ENCODE results near the gene PBX4. TPM values are rescaled to one million over a fixed set of nuclear protein-coding genes. Genes with fewer than 3 reads are reported as not detected.

The PBX4 gene
- total and polyA plus RNA-seq, 2 experiments from 2014 or later: 2.6 to 4.1 TPM

GRCh38 chr19:19661675-19662251 is 43.3 kb upstream of the PBX4 start:
- Histone ChIP-seq H3K4me2 (peak overlapping the region; percentile 94), H3K36me3 (ENCODE audit: insufficient read depth) (peaks cover 17% of the 10 kb centered on the region; the same call in 1 of the 2 replicates), H2AFZ (no peak overlapping the region), H3K27ac (ENCODE audit: low read depth) (no peak overlapping the region), H3K4me1 (ENCODE audit: insufficient read depth) (peaks cover 9% of the 10 kb centered on the region), H3K27me3 (ENCODE audit: insufficient read depth) (no peaks in the 10 kb centered on the region), H3F3A (replicated peaks; ENCODE audit: low read depth) (peaks cover 13% of the 10 kb centered on the region; the same call in 1 of the 2 replicates), H4K20me1 (replicated peaks; ENCODE audit: insufficient read depth) (peaks cover 12% of the 10 kb centered on the region), H3K79me2 (replicated peaks; ENCODE audit: insufficient read depth) (peaks cover 44% of the 10 kb centered on the region), H3K4me3 (peak overlapping the region; percentile 95), H3K9me2 (ENCODE audit: insufficient read depth) (no peaks in the 10 kb centered on the region)
- ATAC-seq (no peak), DNase-seq (ENCODE audit: low spot score) (no peak)
- Mint-ChIP-seq H3K9me3 (no peaks in the 10 kb centered on the region), H3K27ac (no peak overlapping the region), H3K36me3 (ENCODE audit: low read depth) (peaks cover 44% of the 10 kb centered on the region), H3K4me3 (peak overlapping the region; percentile 92), H3K4me1 (peaks cover 18% of the 10 kb centered on the region), H3K27me3 (ENCODE audit: insufficient read depth, low read depth, poor library complexity) (peaks cover 9% of the 10 kb centered on the region)
- TF ChIP-seq REST (IDR thresholded peaks at IDR 0.05; ENCODE audit: unreplicated experiment) (no peak), CREB1 (CRISPR knock-in tag; IDR thresholded peaks at IDR 0.05; ENCODE audit: low read depth) (no peak), EZH2 (IDR thresholded peaks at IDR 0.05; ENCODE audit: low read depth, unreplicated experiment) (no peak)

GRCh38 chr19:19661141-19661674 is 42.7 kb upstream of the PBX4 start:
- Histone ChIP-seq H3K79me2 (replicated peaks; ENCODE audit: insufficient read depth) (peaks cover 44% of the 10 kb centered on the region), H3K27ac (ENCODE audit: low read depth) (no peak overlapping the region), H4K20me1 (replicated peaks; ENCODE audit: insufficient read depth) (peaks cover 12% of the 10 kb centered on the region), H3K9me2 (ENCODE audit: insufficient read depth) (no peaks in the 10 kb centered on the region), H3F3A (replicated peaks; ENCODE audit: low read depth) (peaks cover 12% of the 10 kb centered on the region; the same call in 1 of the 2 replicates), H3K4me1 (ENCODE audit: insufficient read depth) (peaks cover 9% of the 10 kb centered on the region), H2AFZ (no peak overlapping the region), H3K36me3 (ENCODE audit: insufficient read depth) (peaks cover 22% of the 10 kb centered on the region; the same call in 1 of the 2 replicates), H3K27me3 (ENCODE audit: insufficient read depth) (no peaks in the 10 kb centered on the region), H3K4me2 (peak overlapping the region; percentile 94), H3K4me3 (no peak overlapping the region)
- H3K9me3 Mint-ChIP-seq: no peaks in the 10 kb centered on the region
- DNase-seq (ENCODE audit: low spot score) (no peak), ATAC-seq (no peak)
- H3K36me3 Mint-ChIP-seq (ENCODE audit: low read depth): peaks cover 49% of the 10 kb centered on the region
- H3K27ac Mint-ChIP-seq: no peak overlapping the region; the same call in 1 of the 2 replicates
- H3K27me3 Mint-ChIP-seq (ENCODE audit: insufficient read depth, low read depth, poor library complexity): peaks cover 9% of the 10 kb centered on the region
- TF ChIP-seq POLR2AphosphoS5 (IDR thresholded peaks at IDR 0.05; ENCODE audit: low read depth): no peak
- no peak for TF ChIP-seq EZH2phosphoT487 (IDR thresholded peaks at IDR 0.05; ENCODE audit: unreplicated experiment)
- no peak for TF ChIP-seq CREB1 (CRISPR knock-in tag; IDR thresholded peaks at IDR 0.05; ENCODE audit: low read depth)
- TF ChIP-seq REST (IDR thresholded peaks at IDR 0.05; ENCODE audit: unreplicated experiment): no peak
- no peak for TF ChIP-seq ETS1 (IDR thresholded peaks at IDR 0.05)
- TF ChIP-seq JUNB (IDR thresholded peaks at IDR 0.05; ENCODE audit: unreplicated experiment): no peak
- TF ChIP-seq ZNF331 (CRISPR knock-in tag; IDR thresholded peaks at IDR 0.05; ENCODE audit: low read depth): no peak
- no peak for TF ChIP-seq STAT1 (IDR thresholded peaks at IDR 0.05; ENCODE audit: unreplicated experiment)
- no peak for TF ChIP-seq NANOG (IDR thresholded peaks at IDR 0.05; ENCODE audit: borderline replicate concordance)
- no peak for TF ChIP-seq CTCF (conservative IDR thresholded peaks at IDR 0.05; ENCODE audit: low read depth in 2 of 2)
- no peak for TF ChIP-seq EZH2 (IDR thresholded peaks at IDR 0.05; ENCODE audit: low read depth, unreplicated experiment)
- peaks cover 18% of the 10 kb centered on the region for H3K4me1 Mint-ChIP-seq
- peak overlapping the region; percentile 92 for H3K4me3 Mint-ChIP-seq

All from GM23338 (cell line).